Measurements from ENCODE around the gene BRD8.

GRCh38 chr5:138092301-138092700 lies 86.1 kb downstream of the BRD8 start:
- TF ChIP-seq RAD21 (IDR thresholded peaks at IDR 0.05; ENCODE audit: low read depth), result no peak
- TF ChIP-seq, protein P1, sequence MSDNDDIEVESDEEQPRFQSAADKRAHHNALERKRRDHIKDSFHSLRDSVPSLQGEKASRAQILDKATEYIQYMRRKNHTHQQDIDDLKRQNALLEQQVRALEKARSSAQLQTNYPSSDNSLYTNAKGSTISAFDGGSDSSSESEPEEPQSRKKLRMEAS (IDR thresholded peaks at IDR 0.05), result no peak
- TF ChIP-seq YY1 (IDR thresholded peaks at IDR 0.05; ENCODE audit: low read depth), result no peak
- no peak for TF ChIP-seq TAF1 (IDR thresholded peaks at IDR 0.05; ENCODE audit: low read depth)
- TF ChIP-seq REST (IDR thresholded peaks at IDR 0.05; ENCODE audit: low read depth), result no peak
- TF ChIP-seq NFIC (IDR thresholded peaks at IDR 0.05), result no peak
- TF ChIP-seq USF1 (IDR thresholded peaks at IDR 0.05), result no peak
- no peak for TF ChIP-seq EP300 (IDR thresholded peaks at IDR 0.05; ENCODE audit: borderline replicate concordance)
- no peak for TF ChIP-seq EGR1 (IDR thresholded peaks at IDR 0.05)
- TF ChIP-seq CREB1 (IDR thresholded peaks at IDR 0.05; ENCODE audit: low read depth), result no peak
- TF ChIP-seq CEBPB (IDR thresholded peaks at IDR 0.05), result no peak
- no peak for TF ChIP-seq FOXM1 (IDR thresholded peaks at IDR 0.05; ENCODE audit: borderline replicate concordance, low read depth)
- TF ChIP-seq ZBTB7A (IDR thresholded peaks at IDR 0.05; ENCODE audit: low read depth), result no peak

Data from Ishikawa (cell line).